HAP-1 (cell line): ENCODE results near the gene SMIM20.

ENCODE experiments used
- DNase-seq, 2 experiments: peaks; one replicate each; pipeline ENCODE4 v3.0.0-alpha.2; 2016 to 2020; ENCODE audit warnings: low spot score in 2 of 2
- H3K27me3 ChIP-seq: fragments of 250-450 bp; sonication (Bioruptor Pico); 2 replicates; pipeline ENCODE4 v1.5.1; 2020; ENCODE audit warnings: low read depth, mild to moderate bottlenecking, moderate library complexity
- H3K36me3 ChIP-seq: fragments of 250-450 bp; sonication (Bioruptor Pico); replicated peaks from 2 replicates; pipeline ENCODE4 v1.5.1; 2020; ENCODE audit warnings: mild to moderate bottlenecking
- H3K4me1 ChIP-seq: fragments of 250-450 bp; sonication (Bioruptor Pico); 2 replicates; pipeline ENCODE4 v1.5.1; 2020; ENCODE audit warnings: mild to moderate bottlenecking
- H3K4me3 ChIP-seq: fragments of 250-450 bp; sonication (Bioruptor Pico); 2 replicates; pipeline ENCODE4 v1.5.1; 2020; ENCODE audit warnings: mild to moderate bottlenecking, moderate library complexity
- H3K9me3 ChIP-seq: fragments of 250-450 bp; sonication (Bioruptor Pico); 2 replicates; pipeline ENCODE4 v1.5.1; 2020; ENCODE audit warnings: mild to moderate bottlenecking, moderate library complexity
- in situ Hi-C: fragments of 300-500 bp; cut with MboI; formaldehyde crosslinking; loops from 3 replicates; pipeline ENCODE4 v1.14.3; 2020; ENCODE audit warnings: low sequenced_read_pairs, inconsistent platforms, mixed read lengths

Gene SMIM20

DNA sequence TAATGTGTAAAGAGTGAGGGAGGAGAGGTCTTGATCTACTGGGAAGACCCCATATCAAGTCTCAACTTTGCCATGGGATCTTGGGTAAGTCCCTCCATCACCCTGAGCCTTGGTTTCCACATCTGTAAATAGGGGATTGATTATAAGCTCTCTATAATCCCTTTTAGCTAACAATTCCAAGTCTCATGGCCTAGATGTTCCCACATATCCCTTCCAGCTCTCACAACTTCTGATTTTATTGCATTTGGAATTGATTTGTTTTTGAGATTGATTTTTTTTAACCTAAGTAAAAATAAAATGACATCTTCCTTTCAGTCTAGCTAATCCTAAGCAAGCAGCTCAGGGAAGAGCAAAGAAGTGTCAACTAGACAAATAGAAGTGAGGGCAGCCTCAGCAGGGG is 29.8 kb downstream of the SMIM20 start:
- no peaks in the 10 kb centered on the region for H3K9me3 ChIP-seq
- in situ Hi-C loops = no loop called here
- no peaks in the 10 kb centered on the region for H3K27me3 ChIP-seq
- no peak overlapping the region for H3K4me3 ChIP-seq
- no peaks in the 10 kb centered on the region for H3K4me1 ChIP-seq
- DNase-seq = no peak
- no peaks in the 10 kb centered on the region for H3K36me3 ChIP-seq

DNA sequence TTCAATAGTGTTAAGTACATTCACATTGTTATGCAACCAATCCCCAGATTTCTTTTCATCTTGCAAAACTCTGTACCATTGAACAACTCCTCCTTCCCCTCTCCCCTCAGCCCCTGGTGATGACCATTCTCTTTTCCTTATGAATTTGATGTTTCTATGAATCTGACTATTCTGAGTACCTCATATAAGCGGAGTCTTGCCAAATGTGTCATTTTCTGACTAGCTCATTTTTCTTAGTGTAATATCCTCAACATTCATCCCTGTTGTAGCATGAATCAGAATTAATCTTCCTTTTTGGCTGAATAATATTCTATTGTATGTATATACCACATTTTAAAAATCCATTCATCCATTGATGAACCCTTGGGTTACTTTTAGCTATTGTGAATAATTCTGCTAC is 34.0 kb downstream of the SMIM20 start:
- H3K4me1 ChIP-seq = no peaks in the 10 kb centered on the region; the same call in 1 of the 2 replicates
- in situ Hi-C loops = no loop called here
- DNase-seq = no peak
- H3K27me3 ChIP-seq = no peaks in the 10 kb centered on the region
- no peaks in the 10 kb centered on the region for H3K36me3 ChIP-seq
- H3K4me3 ChIP-seq = no peak overlapping the region
- H3K9me3 ChIP-seq = no peaks in the 10 kb centered on the region

DNA sequence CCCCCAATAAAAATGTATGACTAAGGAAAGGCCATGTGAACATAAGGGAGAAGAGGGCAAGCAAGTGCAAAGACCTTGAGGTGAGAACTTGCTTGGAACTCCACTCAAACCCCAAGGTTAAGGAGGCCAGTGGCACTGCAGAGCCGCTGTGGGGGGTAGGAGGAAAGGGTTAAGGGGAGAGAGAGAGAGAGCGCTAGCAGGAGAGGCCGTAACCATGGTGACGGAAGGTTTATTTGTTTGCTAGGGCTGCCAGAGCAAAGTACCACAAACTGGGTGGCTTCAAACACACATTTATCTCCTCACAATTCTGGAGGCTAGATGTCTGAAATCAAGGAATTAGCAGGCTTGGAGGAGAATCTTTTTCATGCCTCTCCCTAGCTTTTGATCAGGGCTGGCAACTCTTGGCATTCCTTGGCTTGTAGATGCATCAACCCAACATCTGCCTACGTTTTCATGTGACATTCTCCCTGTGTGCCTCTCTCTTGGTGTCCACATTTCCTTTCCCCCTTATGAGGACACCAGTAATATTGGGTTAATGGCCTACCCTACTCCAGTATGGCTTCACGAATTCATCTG is 35.2 kb downstream of the SMIM20 start:
- no peaks in the 10 kb centered on the region for H3K9me3 ChIP-seq
- no peak overlapping the region for H3K4me3 ChIP-seq
- DNase-seq = peak; percentile 9 to 58
- no peaks in the 10 kb centered on the region; the same call in 1 of the 2 replicates for H3K4me1 ChIP-seq
- H3K27me3 ChIP-seq = no peaks in the 10 kb centered on the region
- in situ Hi-C loops = no loop called here
- H3K36me3 ChIP-seq = no peaks in the 10 kb centered on the region

DNA sequence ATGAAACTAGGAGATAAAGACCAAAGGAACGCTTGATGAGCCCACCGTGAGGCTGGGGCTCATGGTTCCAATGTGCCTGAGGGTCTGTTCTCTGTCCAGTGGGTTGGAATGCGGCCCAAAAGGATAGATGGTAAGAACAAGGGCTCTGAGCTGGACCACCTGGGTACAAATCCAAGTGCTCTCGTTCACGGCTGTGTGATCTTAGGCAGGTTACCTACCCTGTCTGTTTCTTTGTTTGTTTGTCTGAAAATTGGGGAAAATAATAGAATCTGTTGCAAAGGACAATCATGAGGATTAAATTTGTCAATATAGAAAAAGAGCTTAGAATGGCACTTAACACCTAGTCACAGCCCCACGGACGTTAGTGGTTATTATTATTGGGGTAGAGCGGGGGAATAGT is 36.0 kb downstream of the SMIM20 start:
- Histone ChIP-seq H3K9me3 (no peaks in the 10 kb centered on the region), H3K36me3 (no peaks in the 10 kb centered on the region), H3K27me3 (no peaks in the 10 kb centered on the region), H3K4me3 (no peak overlapping the region), H3K4me1 (no peaks in the 10 kb centered on the region; the same call in 1 of the 2 replicates)
- in situ Hi-C loops = no loop called here
- DNase-seq = no peak

DNA sequence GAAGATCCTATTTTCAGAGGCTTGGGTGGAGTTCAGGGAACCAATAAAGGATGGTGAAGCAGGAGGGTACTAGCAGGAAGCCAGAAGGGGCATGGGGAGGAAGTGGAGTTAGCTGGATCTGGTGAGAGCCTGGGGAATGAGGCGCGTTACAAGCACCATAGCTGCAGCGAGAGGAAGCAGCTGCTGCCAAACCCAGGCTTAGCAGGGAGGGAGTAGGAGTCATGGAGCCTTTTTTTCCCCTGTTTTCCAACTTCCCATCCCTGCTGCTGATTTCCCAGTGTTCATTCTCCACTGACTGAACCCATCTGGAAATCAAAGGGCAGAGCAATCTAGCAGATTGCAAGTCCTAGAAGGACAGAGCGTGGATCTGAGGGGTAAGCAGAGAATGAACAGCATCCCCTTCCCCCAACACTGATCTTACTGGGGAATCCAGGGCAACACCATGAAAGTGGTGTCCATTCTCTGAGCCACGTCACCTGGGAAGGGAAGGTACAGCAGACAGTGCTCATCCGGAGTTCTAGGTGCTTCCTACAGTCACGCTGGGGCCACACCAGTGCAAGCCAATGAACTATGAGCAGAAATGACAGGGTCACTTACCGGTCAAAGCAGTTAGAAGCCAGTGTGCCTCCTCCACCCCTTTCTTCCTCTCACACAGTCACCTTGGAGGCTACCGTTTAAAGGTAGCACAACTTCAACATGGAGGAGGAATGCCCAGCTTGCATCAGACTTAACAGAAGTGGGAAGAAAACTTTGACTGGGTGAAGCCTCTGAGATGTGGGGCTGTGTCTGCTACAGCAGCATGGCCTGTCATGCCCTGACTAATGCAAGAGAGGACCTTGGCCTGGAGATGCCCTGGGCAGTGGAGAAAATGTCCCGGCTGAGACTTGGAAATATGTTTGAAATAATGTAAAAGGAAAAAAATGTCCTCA is 36.7 kb downstream of the SMIM20 start:
- no peaks in the 10 kb centered on the region for H3K9me3 ChIP-seq
- no peaks in the 10 kb centered on the region for H3K27me3 ChIP-seq
- in situ Hi-C loops = no loop called here
- no peaks in the 10 kb centered on the region for H3K36me3 ChIP-seq
- H3K4me3 ChIP-seq = no peak overlapping the region
- no peak for DNase-seq
- H3K4me1 ChIP-seq = no peaks in the 10 kb centered on the region; the same call in 1 of the 2 replicates

DNA sequence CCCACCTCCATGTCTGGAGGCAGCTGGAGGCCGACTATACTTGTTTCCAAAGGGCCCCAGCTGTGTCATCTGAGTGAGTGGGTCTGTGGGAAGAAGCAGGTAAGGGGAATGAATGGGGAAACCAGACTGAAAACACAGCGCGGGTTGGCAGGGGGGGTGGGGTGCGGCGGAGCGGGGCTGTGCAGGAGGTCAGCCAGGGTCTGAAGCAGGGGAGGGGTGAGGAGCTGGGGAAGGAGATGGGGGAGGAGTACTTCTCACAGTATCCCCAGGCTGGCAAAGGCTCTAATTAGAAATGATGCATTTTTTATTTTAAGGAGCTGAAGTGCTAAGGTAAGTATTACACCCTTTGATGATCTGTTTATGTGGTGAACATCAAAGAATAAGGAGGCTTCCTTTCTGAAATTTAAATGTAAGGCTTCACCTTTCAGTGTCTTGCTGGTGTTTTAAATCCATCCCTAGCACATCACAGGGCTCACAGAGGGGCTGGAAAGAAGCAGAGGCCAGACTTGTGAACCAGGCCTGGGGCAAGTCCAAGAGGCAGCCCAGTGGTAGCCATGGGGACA is 37.5 kb downstream of the SMIM20 start:
- DNase-seq = no peak
- in situ Hi-C loops = no loop called here
- Histone ChIP-seq H3K9me3 (no peaks in the 10 kb centered on the region), H3K36me3 (no peaks in the 10 kb centered on the region), H3K4me3 (no peak overlapping the region), H3K4me1 (no peaks in the 10 kb centered on the region; the same call in 1 of the 2 replicates), H3K27me3 (no peaks in the 10 kb centered on the region)

DNA sequence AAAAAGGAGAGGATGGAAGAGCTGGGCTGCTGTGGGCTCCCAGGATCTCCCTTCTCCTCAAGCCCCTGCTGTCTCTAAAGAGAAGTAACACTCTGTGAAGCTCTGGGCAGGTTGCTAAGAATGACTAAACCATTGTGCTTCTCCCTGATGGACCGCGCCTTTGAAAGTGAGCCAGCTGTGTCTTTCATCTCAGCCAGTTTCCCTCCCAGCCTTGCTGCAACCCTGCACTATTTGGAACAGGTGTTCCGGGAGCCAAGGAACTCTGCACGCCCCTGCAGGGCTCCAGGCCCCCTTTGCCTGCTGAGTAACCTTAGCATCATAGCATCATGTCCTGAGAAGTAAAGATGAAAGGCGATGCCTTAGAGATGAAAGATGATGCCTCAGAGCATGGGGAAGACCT is 39.7 kb downstream of the SMIM20 start:
- in situ Hi-C loops = no loop called here
- DNase-seq = no peak
- H3K9me3 ChIP-seq = no peaks in the 10 kb centered on the region

DNA sequence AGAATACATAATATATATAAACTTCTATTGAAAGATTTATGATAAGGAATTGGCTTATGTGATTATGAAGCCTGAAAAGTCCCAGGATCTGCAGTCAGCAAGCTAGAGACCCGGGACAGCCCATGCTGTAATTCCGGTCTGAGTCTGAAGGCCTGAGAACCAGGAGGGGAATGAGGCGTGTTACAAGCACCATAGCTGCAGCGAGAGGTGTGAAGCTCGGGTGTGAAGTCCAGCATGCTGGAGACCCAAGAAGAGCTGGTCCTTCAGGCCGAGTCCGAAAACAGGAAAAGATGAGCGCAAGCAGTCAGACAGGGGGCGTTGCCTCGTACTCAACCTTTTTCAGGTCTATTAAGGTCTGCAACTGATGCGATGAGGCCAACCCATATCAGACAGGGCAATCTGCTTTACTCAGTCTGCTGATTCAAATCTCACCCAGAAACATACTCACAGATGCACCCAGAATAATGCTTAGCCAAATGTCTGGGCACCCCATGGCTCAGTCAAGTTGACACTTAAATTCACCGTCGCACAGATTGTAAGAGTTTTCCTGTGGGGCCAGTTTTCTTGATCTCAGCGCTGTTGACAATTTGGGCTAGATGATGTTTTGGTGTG is 40.4 kb downstream of the SMIM20 start:
- no peak overlapping the region for H3K4me3 ChIP-seq
- in situ Hi-C loops = no loop called here
- H3K9me3 ChIP-seq = no peaks in the 10 kb centered on the region
- H3K4me1 ChIP-seq = no peaks in the 10 kb centered on the region; the same call in 1 of the 2 replicates
- H3K27me3 ChIP-seq = no peaks in the 10 kb centered on the region
- DNase-seq = no peak
- no peaks in the 10 kb centered on the region for H3K36me3 ChIP-seq

More for the DNA sequence above, 39.7 kb downstream of the SMIM20 start:
- no peaks in the 10 kb centered on the region for H3K27me3 ChIP-seq
- no peaks in the 10 kb centered on the region; the same call in 1 of the 2 replicates for H3K4me1 ChIP-seq
- no peak overlapping the region for H3K4me3 ChIP-seq
- no peaks in the 10 kb centered on the region for H3K36me3 ChIP-seq

DNA sequence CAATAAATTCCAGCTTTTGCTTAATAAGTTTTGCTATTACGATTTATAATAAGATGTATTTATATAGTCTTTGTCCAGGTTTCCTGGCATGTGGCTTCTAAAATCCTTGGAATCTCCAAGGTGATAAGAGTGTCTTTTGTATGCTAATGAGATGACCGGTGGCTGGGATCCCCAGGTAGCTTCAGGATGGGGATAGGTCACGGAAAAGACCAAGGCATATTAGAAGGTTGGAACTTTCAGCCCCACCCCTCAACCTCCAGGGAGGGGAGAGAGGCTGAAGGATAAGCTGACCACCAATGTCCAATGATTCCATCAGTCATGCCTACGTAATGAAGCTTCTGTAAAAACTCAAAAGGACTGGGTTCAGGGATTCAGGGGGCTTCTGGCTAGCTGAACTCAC is 41.7 kb downstream of the SMIM20 start:
- H3K36me3 ChIP-seq = no peaks in the 10 kb centered on the region
- H3K4me3 ChIP-seq = no peak overlapping the region
- H3K27me3 ChIP-seq = no peaks in the 10 kb centered on the region
- in situ Hi-C loops = no loop called here
- no peaks in the 10 kb centered on the region for H3K9me3 ChIP-seq
- no peak for DNase-seq
- H3K4me1 ChIP-seq = no peaks in the 10 kb centered on the region; the same call in 1 of the 2 replicates

DNA sequence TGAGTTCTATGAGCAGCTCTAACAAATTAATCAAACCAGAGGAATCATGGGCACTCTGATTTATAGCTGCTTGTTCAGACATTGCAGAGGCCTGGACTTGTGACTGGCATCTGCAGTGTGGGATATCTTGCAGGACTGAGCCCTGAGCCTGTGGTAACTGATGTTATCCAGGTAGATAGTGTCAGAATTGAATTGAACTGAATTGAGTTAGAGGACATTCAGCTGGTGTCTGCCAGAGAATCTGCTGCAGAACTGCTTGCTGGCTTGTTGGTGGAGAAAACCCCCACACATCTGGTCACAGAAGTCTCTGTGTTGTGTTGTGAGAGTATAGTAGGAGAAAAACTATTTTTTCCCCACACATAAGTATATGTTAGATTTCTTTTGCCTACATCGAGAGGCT is 42.2 kb downstream of the SMIM20 start:
- in situ Hi-C loops = no loop called here
- DNase-seq = no peak
- H3K9me3 ChIP-seq = no peaks in the 10 kb centered on the region
- no peaks in the 10 kb centered on the region for H3K36me3 ChIP-seq
- H3K4me3 ChIP-seq = no peak overlapping the region
- H3K27me3 ChIP-seq = no peaks in the 10 kb centered on the region
- no peaks in the 10 kb centered on the region; the same call in 1 of the 2 replicates for H3K4me1 ChIP-seq

DNA sequence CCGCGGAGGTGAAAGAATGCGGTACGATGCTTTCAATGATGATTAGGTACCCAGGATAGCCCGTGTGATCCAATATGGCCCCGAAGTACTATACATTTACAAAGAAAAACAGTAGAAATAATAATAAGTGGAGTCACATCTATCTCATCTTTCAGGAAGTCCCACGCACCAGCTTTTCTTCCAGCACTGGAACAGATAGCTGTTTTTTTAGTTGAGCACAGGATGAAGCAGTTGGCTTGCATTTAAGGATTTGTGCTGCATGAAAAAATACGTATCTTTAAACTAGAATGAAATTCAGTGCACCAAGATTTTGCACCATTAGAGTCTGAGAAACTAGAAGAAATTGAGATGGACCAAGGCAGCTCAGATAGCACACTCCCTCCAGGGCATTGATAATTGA is 44.1 kb downstream of the SMIM20 start:
- no peaks in the 10 kb centered on the region; the same call in 1 of the 2 replicates for H3K4me1 ChIP-seq
- H3K4me3 ChIP-seq = no peak overlapping the region
- in situ Hi-C loops = no loop called here
- no peaks in the 10 kb centered on the region for H3K27me3 ChIP-seq
- H3K36me3 ChIP-seq = no peaks in the 10 kb centered on the region
- DNase-seq = no peak
- no peaks in the 10 kb centered on the region for H3K9me3 ChIP-seq

DNA sequence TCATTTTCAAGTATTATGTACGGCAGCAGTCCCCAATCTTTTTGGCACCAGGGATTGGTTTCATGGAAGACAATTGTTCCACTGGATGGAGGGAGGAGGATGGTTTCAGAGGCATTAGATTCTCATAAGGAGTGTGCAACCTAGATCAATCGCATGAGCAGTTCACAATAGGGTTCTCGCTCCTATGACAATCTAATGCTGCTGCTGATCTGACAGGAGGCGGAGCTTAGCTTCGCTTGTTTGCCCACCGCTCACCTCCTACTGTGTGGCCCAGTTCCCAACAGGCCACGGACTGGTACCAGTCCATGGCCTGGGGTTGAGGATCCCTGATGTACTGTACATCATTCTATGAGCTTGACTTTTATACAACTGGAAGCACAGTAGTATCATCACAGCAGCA is 48.4 kb downstream of the SMIM20 start:
- DNase-seq = no peak
- no peaks in the 10 kb centered on the region for H3K4me1 ChIP-seq
- H3K36me3 ChIP-seq = no peaks in the 10 kb centered on the region
- no peaks in the 10 kb centered on the region for H3K27me3 ChIP-seq
- H3K9me3 ChIP-seq = no peaks in the 10 kb centered on the region
- in situ Hi-C loops = no loop called here
- no peak overlapping the region for H3K4me3 ChIP-seq

DNA sequence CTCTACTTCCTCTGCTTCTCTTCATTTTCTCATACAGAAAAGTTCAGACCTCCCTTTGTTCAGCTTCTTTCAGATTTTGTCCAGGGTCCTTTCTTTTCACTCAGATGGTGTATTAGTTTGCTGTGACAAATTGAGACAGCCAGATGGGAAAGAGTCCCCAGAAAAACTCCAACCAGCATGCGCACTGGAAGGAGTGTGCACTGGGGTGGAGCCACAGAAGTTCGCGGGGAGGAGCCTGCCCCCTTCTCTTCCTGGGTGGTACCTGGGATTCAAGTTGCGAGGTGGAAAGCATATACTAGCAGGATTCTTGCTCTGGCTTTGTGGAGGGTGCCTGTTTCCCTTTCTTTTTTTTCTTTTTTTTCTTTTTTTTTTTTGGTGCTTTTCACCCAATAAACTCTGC is 51.6 kb downstream of the SMIM20 start:
- Histone ChIP-seq H3K4me3 (no peak overlapping the region), H3K36me3 (no peaks in the 10 kb centered on the region), H3K9me3 (no peaks in the 10 kb centered on the region), H3K27me3 (no peaks in the 10 kb centered on the region), H3K4me1 (no peaks in the 10 kb centered on the region)
- no peak for DNase-seq
- in situ Hi-C loops = no loop called here

DNA sequence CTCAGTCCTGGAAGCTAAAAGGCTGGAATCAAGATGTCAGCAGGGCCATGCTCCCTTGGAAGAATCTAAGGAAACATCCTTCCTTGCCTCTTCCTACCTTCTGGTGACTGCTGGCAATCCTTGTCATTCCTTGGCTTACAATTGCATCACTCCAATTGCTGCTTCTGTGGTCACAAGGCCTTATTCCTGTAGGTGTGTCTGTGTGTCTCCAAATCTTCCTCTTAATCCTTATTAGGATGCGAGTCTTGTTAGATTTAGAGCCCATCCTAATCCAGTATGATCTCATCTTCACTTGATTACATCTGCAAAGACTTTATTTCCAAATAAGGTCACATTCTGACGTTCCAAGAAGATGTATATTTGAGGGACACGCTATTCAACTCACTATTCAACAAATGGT is 52.2 kb downstream of the SMIM20 start:
- in situ Hi-C loops = no loop called here

More for the DNA sequence above, 52.2 kb downstream of the SMIM20 start:
- no peak for DNase-seq
- Histone ChIP-seq H3K27me3 (no peaks in the 10 kb centered on the region), H3K4me3 (no peak overlapping the region), H3K4me1 (no peaks in the 10 kb centered on the region), H3K36me3 (no peaks in the 10 kb centered on the region), H3K9me3 (no peaks in the 10 kb centered on the region)
